GM18951 (cell line): ENCODE data around the gene UBALD2.
"Not testable (repeated sequence)": the region's sequence is repeated elsewhere in the genome, so short reads cannot be mapped to it uniquely, and the experiment has no call there.

Experiments used
- POLR2A ChIP-seq: IDR thresholded peaks from 4 replicates; pipeline ENCODE4 v1.6.1; 2011; ENCODE audit warnings: mild to moderate bottlenecking; ENCODE audit not compliant: insufficient read length, insufficient read depth; ENCODE audit errors: extremely low read depth
- in situ Hi-C: fragments of 300-500 bp; cut with MboI; formaldehyde crosslinking; loops from one replicate; pipeline ENCODE4 v1.12.0; 2022; ENCODE audit warnings: low sequenced_read_pairs, mixed read lengths, inconsistent platforms; ENCODE audit not compliant: unreplicated experiment

Gene UBALD2

GRCh38 chr17:76279742-76280287 is 14.7 kb downstream of the UBALD2 start:
- in situ Hi-C loops = loop anchor here (5.0 to 25.0 kb wide), 2 partner anchors 153 to 368 kb away; partner anchors contain the start of gene MRPL38
- no peak for TF ChIP-seq POLR2A

- in situ Hi-C loops = loop anchor here (5.0 to 25.0 kb wide), 2 partner anchors 153 to 368 kb away; partner anchors contain the start of gene MRPL38
- no peak for TF ChIP-seq POLR2A
Observed at GRCh38 chr17:76280650-76281049, 15.5 kb downstream of the UBALD2 start.

GRCh38 chr17:76281573-76282371 is 16.6 kb downstream of the UBALD2 start:
- in situ Hi-C loops = loop anchor here (5.0 to 25.0 kb wide), 2 partner anchors 154 to 369 kb away; partner anchors contain the start of gene MRPL38
- TF ChIP-seq POLR2A = no peak

- in situ Hi-C loops = loop anchor here (10.0 to 25.0 kb wide), 2 partner anchors 278 to 380 kb away; partner anchors contain the start of gene MRPL38
- TF ChIP-seq POLR2A = no peak
Observed at GRCh38 chr17:76292567-76292966, 27.4 kb downstream of the UBALD2 start.

- in situ Hi-C loops = loop anchor here (10.0 to 25.0 kb wide), 2 partner anchors 278 to 381 kb away; partner anchors contain the start of gene MRPL38
- TF ChIP-seq POLR2A = no peak
Observed at GRCh38 chr17:76293106-76293505, 28.0 kb downstream of the UBALD2 start.

GRCh38 chr17:76296186-76296585 is 31.0 kb downstream of the UBALD2 start:
- no peak for TF ChIP-seq POLR2A
- in situ Hi-C loops = loop anchor here (10.0 to 25.0 kb wide), 2 partner anchors 281 to 384 kb away; partner anchors contain the start of gene MRPL38

- in situ Hi-C loops = loop anchor here (10.0 to 25.0 kb wide), 2 partner anchors 282 to 385 kb away; partner anchors contain the start of gene MRPL38
Observed at GRCh38 chr17:76296889-76297288, 31.7 kb downstream of the UBALD2 start.

GRCh38 chr17:76297436-76297835 is 32.3 kb downstream of the UBALD2 start:
- TF ChIP-seq POLR2A = no peak
- in situ Hi-C loops = loop anchor here (10.0 to 25.0 kb wide), 2 partner anchors 283 to 385 kb away; partner anchors contain the start of gene MRPL38

More at GRCh38 chr17:76296889-76297288, 31.7 kb downstream of the UBALD2 start:
- TF ChIP-seq POLR2A = no peak

- in situ Hi-C loops = loop anchor here (5.0 kb wide), 1 partner anchor 88 kb away; no protein-coding TSS in a partner anchor
- TF ChIP-seq POLR2A = no peak
Observed at GRCh38 chr17:76304226-76305134, 39.3 kb downstream of the UBALD2 start.

- in situ Hi-C loops = not testable (repeated sequence)
Observed at GRCh38 chr17:76305135-76305454, 39.9 kb downstream of the UBALD2 start.

- TF ChIP-seq POLR2A = no peak
- in situ Hi-C loops = no loop called here
Observed at GRCh38 chr17:76307299-76307965, 42.3 kb downstream of the UBALD2 start.

- in situ Hi-C loops = no loop called here
- no peak for TF ChIP-seq POLR2A
Observed at GRCh38 chr17:76307966-76308338, 42.8 kb downstream of the UBALD2 start, which contains the start of gene QRICH2. Gene QRICH2, minus strand, starts transcription at chr17:76308276. Its CDS starts 278 bp downstream, at chr17:76307998.

- no peak for TF ChIP-seq POLR2A
- in situ Hi-C loops = no loop called here
Observed at GRCh38 chr17:76309461-76309860, 44.3 kb downstream of the UBALD2 start.
